ENCODE data around the gene LPP. TPM values are rescaled to one million over a fixed set of nuclear protein-coding genes. Genes with fewer than 3 reads are reported as not detected.

The LPP gene
- polyA plus RNA-seq, 1 experiment: 60.0 TPM

- Histone ChIP-seq H3K4me3 (ENCODE audit: low read depth, low read length) (no peak overlapping the region), H3K36me3 (ENCODE audit: control insufficient read depth, insufficient read depth, low read length) (no peaks in the 10 kb centered on the region), H3K27me3 (ENCODE audit: control insufficient read depth, insufficient read depth, low read length) (no peaks in the 10 kb centered on the region)
- ChIA-PET POLR2A (no interaction called here), CTCF (interaction anchor here (1.0 to 1.2 kb wide), 2 partner anchors 8 to 44 kb away, joined by 3 to 4 read pairs; no protein-coding TSS in a partner anchor)
- DNase-seq (ENCODE audit: low read depth): no peak
- TF ChIP-seq CTCF (IDR thresholded peaks at IDR 0.05; ENCODE audit: insufficient read depth, low read depth, low read length): no peak
Measured at GRCh38 chr3:188198760-188199327, 44.9 kb downstream of the LPP start.

DNA sequence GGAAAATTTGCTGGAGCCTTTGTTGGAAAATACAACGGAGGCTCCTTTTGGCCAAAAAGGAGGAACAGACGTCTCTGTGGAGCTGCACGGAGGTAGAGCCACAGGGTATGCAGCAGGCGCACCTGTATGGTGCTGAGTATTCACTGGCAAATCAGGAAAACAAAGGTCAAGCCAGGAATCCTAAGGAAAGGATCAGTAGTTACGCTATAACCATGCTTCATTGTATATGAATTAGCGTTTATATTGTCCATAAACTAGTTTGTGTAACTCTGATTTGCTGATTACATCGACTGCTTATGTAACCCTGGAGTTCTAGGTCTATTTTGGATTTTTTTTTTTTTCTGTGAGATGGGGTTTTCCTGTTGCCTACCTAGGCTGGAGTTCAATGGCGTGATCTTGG, 45.4 kb downstream of the LPP start:
- H3K36me3 ChIP-seq (ENCODE audit: control insufficient read depth, insufficient read depth, low read length): no peaks in the 10 kb centered on the region

DNA sequence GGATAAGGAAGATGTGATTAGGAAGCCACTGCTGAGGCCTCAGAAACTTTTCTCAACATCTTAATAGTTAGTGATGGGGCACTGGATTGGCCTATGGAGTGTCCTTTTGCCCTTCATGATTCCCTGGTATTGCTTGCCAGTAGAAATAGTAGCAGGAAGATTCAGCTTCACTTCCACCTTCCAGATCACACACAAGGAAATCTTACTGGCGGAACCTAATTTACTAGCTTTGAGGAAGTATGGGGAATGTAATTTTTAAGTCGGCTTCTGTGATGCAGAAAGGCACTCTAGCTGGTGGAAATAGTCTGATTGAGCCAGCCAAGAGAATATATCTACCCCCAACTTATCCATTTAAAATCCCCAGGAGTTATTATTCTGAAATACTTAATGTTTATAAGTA, 46.5 kb downstream of the LPP start:
- H3K36me3 ChIP-seq (ENCODE audit: control insufficient read depth, insufficient read depth, low read length): no peaks in the 10 kb centered on the region
- DNase-seq (ENCODE audit: low read depth): no peak
- no peak for TF ChIP-seq CTCF (IDR thresholded peaks at IDR 0.05; ENCODE audit: insufficient read depth, low read depth, low read length)
- no peaks in the 10 kb centered on the region for H3K27me3 ChIP-seq (ENCODE audit: control insufficient read depth, insufficient read depth, low read length)
- POLR2A ChIA-PET: no interaction called here
- H3K4me3 ChIP-seq (ENCODE audit: low read depth, low read length): no peak overlapping the region
- CTCF ChIA-PET: interaction anchor here (0.5 to 1.6 kb wide), 3 partner anchors 10 to 459 kb away, joined by 3 read pairs; no protein-coding TSS in a partner anchor

More for the DNA sequence above, 45.4 kb downstream of the LPP start:
- TF ChIP-seq CTCF (IDR thresholded peaks at IDR 0.05; ENCODE audit: insufficient read depth, low read depth, low read length): no peak
- Histone ChIP-seq H3K4me3 (ENCODE audit: low read depth, low read length) (no peak overlapping the region), H3K27me3 (ENCODE audit: control insufficient read depth, insufficient read depth, low read length) (no peaks in the 10 kb centered on the region)
- no peak for DNase-seq (ENCODE audit: low read depth)
- ChIA-PET POLR2A (interaction anchor here (0.7 kb wide), 1 partner anchor 8 kb away, joined by 3 read pairs; no protein-coding TSS in a partner anchor), CTCF (interaction anchor here (1.2 kb wide), 1 partner anchor 44 kb away, joined by 4 read pairs; no protein-coding TSS in a partner anchor)

DNA sequence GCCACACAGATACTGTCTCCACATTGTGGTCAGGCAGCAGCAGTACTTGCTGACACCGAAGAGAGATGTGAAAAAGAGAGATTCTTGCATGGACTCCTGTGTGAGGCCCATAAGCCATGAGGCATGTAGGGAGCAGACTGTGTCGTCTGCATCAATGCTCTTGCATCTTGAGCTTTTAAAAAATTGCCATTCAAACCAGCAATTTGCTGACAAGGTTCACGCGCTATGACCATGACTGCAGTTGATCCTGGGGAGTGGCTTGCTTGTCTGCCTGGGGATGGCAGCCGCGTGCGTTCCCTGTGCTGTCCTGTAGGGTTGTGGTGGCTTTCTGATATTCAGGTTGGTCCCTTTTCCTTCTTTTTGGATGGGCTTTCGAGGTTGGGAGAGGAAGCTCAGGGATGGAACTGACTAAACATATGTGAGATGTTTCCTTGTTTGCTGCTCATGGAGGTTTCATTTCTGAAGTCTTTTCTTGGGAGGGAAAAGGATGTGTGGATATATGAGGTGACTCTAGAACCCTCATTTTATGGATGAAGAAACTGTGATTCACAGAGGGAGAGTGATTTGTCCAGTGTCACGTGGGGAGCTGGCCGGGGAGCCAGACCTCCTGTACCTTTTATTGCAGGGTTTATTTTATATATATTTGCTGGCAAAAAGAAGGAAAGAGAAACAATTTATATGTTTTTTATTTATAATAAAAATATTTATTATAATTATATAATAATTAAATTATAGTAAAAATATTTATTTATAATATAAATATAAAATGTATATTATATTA, 48.6 kb downstream of the LPP start:
- no peak overlapping the region for H3K4me3 ChIP-seq (ENCODE audit: low read depth, low read length)
- H3K27me3 ChIP-seq (ENCODE audit: control insufficient read depth, insufficient read depth, low read length): no peaks in the 10 kb centered on the region
- DNase-seq (ENCODE audit: low read depth): no peak
- H3K36me3 ChIP-seq (ENCODE audit: control insufficient read depth, insufficient read depth, low read length): no peaks in the 10 kb centered on the region
- no peak for TF ChIP-seq CTCF (IDR thresholded peaks at IDR 0.05; ENCODE audit: insufficient read depth, low read depth, low read length)
- ChIA-PET CTCF (no interaction called here), POLR2A (no interaction called here)

DNA sequence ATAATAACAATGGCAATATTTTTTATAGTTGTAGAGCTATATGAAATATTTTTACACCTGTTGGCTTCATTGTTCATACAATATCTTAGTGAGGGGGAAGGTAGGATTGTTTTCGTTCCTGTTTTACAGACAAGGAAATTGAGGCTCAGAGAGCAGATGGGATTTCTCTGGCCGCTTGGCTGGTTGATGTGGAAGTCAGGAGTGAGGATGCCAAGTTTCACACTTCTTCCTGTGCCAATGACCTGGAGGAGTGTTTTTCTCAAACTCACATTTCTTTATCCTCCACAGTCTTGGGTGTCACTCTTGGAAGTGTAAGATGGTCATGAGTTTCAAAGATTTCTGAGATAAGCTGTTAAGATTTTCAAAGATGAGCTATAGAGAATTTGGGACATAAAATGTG, 50.6 kb downstream of the LPP start:
- ChIA-PET POLR2A (no interaction called here), CTCF (no interaction called here)
- H3K27me3 ChIP-seq (ENCODE audit: control insufficient read depth, insufficient read depth, low read length): no peaks in the 10 kb centered on the region
- TF ChIP-seq CTCF (IDR thresholded peaks at IDR 0.05; ENCODE audit: insufficient read depth, low read depth, low read length): no peak
- H3K36me3 ChIP-seq (ENCODE audit: control insufficient read depth, insufficient read depth, low read length): no peaks in the 10 kb centered on the region
- no peak overlapping the region for H3K4me3 ChIP-seq (ENCODE audit: low read depth, low read length)
- no peak for DNase-seq (ENCODE audit: low read depth)
